NCI-H187 treated with DMSO at 0.1 percent for 48 hours (cell line): ENCODE data around the gene SLC1A3.

ENCODE experiments used
- DNase-seq: peaks from one replicate; lab custom pipeline; 2025; lab: John Stamatoyannopoulos, UW

SLC1A3 gene

DNA sequence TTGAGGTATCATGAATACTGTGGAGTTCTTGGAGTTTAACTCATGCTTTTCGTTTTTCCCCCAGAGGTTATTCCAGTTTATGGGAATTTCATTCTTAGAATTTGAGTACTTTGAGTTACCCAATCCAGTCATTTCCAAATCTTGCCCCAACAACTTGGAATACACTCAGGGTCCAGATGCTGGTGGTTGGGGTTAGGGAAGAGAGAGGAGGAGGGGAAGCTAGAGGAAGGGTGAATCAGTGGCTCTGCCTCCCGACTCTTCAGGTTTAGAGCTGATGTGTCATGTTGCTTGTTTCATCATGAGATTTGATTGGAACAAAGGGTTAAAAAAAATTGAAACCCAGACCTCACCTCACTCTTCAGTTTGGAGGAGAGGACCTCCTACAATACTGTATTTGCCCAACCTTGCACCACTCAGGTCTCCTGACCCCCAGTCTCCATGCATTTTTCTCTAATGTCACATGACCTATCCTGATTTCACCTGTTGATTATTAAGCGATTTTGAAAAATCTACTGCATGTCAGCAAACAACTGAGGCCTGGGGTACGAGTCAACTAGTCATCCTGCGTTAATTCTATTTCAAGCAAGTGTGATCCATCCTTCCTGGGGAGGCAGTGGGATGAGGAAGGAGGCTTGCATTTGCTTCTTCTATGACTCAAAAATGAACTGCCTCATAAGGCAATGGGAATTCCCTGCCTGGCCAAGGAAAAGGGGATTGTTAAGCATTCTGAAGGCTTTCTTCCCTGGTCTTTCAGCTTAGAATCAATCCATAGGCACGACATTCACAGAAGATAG lies 6.2 kb upstream of the SLC1A3 start:
- DNase-seq: no peak

DNA sequence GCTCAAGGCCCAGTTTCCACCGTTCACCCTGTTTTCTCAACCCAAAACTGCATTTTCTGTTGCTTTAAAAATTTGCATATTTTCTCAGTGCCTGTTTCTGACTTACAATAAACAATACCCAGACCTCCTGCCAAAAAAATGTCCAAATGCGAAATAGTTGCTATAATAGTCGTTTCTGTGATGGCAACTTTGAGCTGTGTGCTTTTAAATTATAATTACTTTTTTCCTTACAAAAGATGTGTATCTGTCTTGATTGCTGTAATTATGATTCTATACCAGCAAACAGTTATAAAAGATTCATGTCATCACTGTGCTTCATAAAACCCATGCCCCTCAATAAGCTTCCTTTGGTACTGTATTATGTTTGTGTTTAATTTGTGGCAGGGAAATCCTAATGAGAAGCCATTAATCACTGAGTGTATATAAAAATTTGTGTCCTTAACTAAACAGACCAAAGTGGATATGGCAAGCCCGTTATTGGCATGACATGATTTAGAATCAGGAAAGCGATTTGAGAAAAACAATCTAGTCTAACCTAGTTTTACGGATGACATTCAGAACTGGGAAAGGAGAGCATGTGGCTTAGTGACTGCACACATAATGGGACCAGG lies 5.4 kb upstream of the SLC1A3 start:
- DNase-seq: no peak

DNA sequence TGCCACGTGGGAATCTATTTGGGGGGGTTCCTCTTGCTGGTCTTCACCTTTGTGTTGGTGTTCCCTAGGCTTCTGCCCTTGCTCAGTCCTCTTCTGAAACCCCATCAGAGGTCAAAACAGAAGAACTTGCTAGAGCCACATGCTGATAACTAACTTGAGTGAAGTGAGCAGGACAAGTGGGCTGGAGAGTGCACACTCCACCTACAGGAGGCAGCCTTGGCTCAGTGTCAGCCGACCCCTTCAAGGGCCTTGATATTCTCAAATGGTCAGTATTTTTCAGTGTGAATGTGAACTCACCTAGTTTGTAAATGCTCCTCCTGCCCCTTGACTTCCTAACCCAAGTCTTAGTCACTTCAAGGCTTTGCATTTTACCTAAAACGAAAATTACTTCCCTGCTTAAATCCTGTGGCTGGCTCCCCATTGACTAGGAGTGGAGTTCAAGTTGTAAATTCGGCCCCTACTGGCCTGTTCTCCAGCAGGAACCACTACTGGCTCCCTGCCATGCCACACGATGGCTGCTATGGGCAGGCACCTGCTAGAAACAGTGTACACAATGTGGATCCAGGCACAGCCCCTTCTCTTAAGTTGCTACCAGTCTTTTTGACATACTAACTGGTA lies 3.6 kb upstream of the SLC1A3 start:
- no peak for DNase-seq

GRCh38 chr5:36605241-36605640 lies 1.2 kb upstream of the SLC1A3 start:
- DNase-seq: no peak

DNA sequence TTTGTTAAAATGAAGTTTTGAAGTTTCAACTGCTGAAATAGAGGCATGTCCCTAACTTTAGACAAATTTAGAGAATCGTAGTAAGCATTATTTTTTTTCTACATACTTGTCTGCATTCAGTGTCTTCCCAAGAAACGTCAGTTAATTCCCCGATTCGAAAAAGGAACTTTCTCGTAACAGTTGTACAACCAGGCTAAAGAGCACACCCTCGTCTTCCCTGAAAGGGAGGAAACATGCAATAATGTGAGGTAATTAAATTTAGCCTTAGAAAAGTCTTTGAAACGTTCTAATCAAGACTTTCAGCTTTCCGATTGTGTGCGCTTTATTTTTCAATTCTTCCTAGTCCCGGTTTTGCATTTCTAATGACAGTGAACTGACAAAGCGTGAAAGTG lies 374 bp upstream of the SLC1A3 start:
- no peak for DNase-seq

DNA sequence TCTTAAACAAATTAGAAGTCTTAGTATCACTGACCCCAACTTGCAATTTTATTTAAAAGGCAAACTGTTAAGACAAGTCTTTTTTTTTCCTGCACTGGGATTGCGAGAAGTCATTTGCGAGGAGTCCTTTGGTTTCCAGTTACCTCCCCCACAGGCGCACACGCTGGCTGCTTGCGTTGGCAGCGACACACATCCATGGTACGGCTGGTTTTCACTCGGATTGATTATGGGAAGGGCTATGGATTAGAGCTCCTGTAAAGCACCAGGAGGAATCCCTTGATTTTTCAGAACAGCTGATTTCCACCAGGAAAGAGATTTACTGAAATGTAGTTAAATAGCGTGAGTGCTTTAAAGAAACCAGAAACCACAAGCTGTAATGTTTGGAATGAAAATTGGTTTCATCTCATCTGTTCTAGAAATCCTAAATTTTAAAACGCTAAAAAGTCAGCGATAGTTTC lies 737 bp downstream of the SLC1A3 start:
- no peak for DNase-seq

DNA sequence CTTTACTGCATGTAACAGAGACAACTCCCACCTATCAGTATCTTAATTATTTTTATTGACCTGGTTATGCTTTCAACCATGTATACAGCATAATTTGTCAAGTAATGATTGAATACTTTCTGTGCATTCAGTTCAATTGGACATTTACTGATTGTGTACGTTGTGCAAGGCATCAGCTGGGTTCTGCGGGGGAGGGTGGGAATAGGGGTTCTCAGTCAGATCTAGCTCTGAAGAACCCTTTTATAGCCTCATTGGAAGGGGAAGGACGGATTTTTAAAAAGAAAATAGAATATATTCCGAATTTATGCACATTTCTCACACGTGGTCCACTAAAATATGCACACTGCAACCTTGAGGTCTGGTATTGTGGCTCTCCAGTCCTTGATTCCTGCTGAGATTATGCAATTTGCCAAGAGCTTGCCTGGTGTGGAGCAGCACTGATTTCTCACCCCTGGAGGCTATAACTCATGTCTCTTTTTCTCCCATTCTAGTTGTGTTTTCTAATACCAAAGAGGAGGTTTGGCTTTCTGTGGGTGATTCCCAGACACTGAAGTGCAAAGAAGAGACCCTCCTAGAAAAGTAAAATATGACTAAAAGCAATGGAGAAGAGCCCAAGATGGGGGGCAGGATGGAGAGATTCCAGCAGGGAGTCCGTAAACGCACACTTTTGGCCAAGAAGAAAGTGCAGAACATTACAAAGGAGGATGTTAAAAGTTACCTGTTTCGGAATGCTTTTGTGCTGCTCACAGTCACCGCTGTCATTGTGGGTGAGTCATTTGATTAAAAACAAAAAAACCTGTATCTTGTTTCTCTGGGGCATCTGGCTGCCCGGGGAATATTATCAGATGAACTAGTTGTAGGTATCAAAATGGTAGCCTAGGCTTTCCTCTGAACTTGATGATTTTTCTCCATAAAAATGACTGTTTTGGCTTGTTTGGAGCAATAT lies 1.7 kb downstream of the SLC1A3 start:
- no peak for DNase-seq

DNA sequence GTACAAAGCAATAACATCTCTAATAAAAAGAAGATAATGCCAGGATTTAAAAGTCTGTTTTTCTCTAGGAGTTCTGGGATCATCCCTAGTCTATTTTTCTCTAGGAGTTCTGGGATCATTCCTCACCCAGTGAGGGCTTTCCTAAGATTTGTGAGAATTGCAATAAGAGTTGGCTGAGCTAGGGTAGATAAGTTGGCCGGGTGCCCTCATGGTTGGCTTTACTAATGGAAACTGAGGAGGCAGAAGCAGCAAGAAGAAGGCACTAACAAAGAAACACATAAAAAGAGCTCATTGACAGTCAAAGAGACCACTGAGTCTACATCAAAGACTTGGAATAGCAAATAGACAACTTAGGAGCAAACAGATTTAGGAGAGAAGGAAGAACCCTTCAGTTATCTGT lies 4.2 kb downstream of the SLC1A3 start:
- no peak for DNase-seq

DNA sequence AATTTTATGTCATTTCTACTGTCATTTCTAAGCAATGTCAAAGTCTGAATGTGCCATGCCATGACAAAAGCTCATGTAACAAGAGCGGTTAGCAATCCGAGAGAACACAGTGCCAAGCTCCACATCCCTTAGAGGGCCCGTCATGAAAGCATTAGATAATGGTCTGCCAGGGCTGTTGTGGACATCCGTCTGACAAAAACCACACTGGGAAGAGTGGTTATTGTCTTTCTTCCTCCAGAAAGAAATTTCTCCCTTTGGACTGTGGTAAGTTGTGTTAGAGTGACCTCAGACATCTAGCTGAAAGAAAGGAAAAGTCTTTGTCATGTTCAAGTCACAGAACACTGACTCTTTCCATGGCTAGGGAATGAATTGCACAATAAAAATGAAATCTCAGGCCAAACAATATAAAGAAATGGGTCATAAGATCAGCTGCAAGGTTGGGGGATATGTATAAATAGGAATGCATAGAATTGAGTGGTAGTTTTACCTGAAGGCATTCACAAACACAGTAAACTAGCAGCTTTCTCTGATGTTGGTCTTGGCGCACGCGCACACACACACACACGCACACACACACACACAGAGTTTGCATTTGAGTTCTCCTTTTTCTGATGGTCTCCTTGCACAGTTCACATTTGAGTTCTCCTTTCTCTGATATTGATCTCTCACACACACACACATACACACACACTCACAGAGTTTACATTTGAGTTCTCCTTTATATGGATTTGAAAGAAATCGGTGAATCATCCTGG lies 5.3 kb downstream of the SLC1A3 start:
- no peak for DNase-seq

DNA sequence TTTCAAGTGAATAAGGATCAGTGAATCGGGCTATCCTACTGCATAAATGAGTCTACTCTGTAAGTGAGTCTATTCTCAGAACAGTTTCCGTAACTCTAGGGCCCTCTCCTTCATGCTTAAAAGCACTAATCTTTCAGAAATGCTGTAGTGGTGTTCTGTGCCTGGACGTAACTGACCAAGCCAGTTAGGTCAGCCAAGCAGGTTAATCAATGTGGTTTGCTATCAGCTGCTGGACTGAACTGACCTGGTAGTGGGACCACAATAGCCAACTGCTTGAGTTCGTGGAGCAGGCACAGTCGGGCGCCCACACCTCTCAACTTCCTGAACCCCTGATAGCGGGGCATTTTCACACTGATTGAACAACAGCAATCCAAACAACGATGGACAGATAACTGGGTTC lies 6.8 kb downstream of the SLC1A3 start:
- no peak for DNase-seq

DNA sequence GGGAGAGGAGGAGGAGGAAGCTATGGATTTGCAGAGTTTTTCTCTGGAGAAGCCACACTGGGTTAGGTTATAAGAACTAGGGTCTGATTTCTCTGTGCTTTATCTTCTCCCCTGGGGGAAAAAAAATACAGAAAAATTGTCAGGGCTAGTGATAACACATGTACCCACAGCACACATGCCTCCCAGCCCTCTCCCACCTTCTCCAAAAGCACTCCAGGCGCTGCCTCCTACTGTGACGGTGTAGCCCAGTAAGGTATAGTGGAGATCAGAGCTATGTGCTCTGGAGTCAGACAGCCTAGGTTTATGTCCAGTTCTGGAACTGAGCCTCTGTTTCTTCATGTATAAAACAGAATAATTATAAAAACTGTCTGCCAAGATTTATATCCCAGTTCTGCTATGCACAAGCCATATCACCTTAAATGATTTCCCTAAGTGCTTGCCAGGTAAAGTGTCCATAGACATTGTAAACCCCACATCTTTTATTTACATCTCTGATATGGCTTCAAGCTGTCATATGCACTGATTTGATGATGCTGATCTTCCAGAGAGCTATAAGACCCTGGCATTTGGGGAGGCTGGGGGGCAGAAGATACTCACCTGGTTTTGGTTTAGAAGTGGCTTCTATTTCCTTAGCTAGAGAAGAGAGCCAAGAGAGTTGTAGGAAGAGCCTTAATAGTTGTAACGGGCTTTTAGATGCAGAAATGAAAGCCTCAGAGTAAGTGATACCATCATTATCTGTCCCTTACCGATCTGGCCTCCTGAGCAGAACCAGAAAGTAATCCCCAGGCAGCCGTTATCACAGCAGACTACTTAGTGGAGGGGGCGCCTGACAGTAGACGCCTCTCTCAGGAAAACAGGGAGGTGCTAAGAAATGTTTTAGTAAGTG lies 7.6 kb downstream of the SLC1A3 start:
- DNase-seq: no peak

GRCh38 chr5:36614657-36615308 lies 8.4 kb downstream of the SLC1A3 start:
- no peak for DNase-seq

DNA sequence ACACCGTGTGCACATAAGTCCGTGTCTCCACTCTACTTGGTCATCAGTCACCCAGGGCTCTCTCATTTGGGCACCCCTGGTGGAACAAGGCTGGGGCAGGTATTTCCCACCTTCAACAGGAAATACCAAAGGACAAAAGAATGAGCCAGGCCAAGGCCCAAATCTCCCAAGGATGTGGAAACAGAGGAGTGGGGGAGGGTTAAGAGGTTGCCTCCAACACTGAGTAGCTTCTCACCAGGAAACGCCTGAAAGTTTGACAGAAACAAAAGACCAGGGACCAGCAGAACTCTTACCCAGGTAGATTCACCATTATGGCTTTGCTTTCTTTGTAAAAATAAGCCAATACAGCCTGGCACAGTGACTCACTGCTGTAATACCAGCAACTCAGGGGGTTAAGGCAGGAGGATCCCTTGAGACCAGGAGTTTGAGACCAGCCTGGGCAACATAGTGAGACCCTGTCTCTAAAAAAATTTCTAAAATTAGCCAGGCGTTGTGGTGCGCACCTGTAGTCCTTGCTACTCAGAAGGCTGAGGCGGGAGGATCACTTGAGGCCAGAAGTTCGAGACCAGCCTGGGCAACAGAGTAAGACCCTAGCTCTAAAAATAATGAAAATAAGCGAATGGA lies 12.7 kb downstream of the SLC1A3 start:
- DNase-seq: no peak

DNA sequence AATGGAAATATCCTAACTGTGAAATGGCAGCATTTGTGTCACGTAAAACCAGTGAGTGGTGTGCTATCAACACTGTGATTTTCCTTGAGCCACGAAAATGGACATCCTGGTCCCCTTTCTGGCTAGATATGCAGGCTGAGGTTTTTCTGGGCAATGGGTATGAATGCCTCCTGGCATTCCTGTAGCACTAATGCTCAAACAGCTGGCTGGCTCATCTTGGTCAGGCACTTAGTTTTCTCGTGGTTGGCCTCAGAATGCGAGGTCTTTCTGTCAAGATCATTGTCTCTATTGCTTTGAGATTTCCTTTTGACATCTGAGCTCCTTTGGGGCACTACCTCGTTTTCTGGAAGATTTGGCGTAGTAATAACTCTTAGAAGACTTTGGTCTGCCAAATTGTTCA lies 15.6 kb downstream of the SLC1A3 start:
- DNase-seq: no peak

- no peak for DNase-seq
These were observed 17.4 kb downstream of the SLC1A3 start for GRCh38 chr5:36623832-36624231.

GRCh38 chr5:36624277-36624676 lies 17.9 kb downstream of the SLC1A3 start:
- DNase-seq: no peak

DNA sequence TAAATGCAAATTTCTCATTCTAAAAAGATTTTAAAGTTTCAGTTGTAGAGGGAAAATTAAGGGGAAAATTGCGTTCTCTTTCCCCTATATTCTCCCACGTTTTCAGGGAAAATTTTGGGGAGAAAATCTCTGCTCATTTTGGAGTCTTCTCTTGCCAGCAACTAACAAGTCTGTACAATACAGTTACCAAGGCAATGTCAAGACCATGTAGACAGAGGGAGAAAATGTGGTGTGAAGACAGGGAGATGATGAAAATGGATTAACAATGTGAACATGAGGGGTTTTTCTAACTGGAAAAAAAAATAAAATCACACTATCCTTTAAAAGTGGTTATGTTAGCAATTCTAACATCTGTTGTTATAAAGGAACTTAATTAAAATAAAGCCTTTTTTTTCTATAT lies 22.3 kb downstream of the SLC1A3 start:
- DNase-seq: no peak

DNA sequence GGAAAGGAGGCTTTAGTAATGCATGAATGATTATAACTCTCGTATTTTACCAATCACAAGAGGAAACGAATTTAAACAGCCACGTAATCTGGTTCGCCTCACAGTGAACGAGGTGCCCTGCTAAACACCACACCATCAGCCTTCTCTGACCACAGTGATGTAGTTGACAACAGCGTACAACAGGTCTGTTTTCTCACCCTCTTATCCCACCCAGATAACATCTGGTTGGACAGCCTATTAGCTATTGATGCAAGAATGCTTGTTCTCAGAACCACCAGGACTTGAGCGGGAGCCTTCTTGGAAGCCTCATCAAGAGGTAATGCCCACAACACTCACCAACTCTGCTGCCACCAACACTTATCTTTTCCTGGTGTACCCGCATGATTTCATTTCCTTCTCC lies 23.3 kb downstream of the SLC1A3 start:
- DNase-seq: no peak
